Adipocyte (in vitro differentiated cells): ENCODE data around the gene ADGRB2.

Source experiments
- DNase-seq: peaks from one replicate; pipeline ENCODE4 v3.0.0-alpha.2; 2015; ENCODE audit warnings: low read depth
- H3K27me3 ChIP-seq: replicated peaks from 2 replicates; pipeline ENCODE4 v1.7.0; 2013; ENCODE audit warnings: mild to moderate bottlenecking, low read length, moderate library complexity; ENCODE audit not compliant: control insufficient read depth, insufficient read depth
- H3K36me3 ChIP-seq: 2 replicates; pipeline ENCODE4 v1.7.0; 2013; ENCODE audit warnings: low read length, mild to moderate bottlenecking, moderate library complexity; ENCODE audit not compliant: control insufficient read depth, insufficient read depth, severe bottlenecking
- H3K4me1 ChIP-seq: 2 replicates; pipeline ENCODE4 v1.7.0; 2013; ENCODE audit warnings: mild to moderate bottlenecking, low read length, moderate library complexity; ENCODE audit not compliant: control insufficient read depth, insufficient read depth
- H3K4me3 ChIP-seq: 2 replicates; pipeline ENCODE4 v1.7.0; 2013; ENCODE audit warnings: mild to moderate bottlenecking, low read length, moderate library complexity
- H3K9ac ChIP-seq: 2 replicates; pipeline ENCODE4 v1.7.0; 2013; ENCODE audit warnings: mild to moderate bottlenecking, low read length, moderate library complexity
- H3K9me3 ChIP-seq: 2 replicates; pipeline ENCODE4 v1.7.0; 2013; ENCODE audit warnings: mild to moderate bottlenecking, low read length, moderate library complexity; ENCODE audit not compliant: control insufficient read depth

ADGRB2 gene

GRCh38 chr1:31699341-31699891 lies 64.7 kb downstream of the ADGRB2 start:
- Histone ChIP-seq H3K4me1 (peaks cover 45% of the 10 kb centered on the region), H3K36me3 (peaks cover 60% of the 10 kb centered on the region), H3K4me3 (no peak overlapping the region), H3K27me3 (no peaks in the 10 kb centered on the region), H3K9ac (peak overlapping the region; percentile 72), H3K9me3 (no peaks in the 10 kb centered on the region)
- DNase-seq, result no peak

DNA sequence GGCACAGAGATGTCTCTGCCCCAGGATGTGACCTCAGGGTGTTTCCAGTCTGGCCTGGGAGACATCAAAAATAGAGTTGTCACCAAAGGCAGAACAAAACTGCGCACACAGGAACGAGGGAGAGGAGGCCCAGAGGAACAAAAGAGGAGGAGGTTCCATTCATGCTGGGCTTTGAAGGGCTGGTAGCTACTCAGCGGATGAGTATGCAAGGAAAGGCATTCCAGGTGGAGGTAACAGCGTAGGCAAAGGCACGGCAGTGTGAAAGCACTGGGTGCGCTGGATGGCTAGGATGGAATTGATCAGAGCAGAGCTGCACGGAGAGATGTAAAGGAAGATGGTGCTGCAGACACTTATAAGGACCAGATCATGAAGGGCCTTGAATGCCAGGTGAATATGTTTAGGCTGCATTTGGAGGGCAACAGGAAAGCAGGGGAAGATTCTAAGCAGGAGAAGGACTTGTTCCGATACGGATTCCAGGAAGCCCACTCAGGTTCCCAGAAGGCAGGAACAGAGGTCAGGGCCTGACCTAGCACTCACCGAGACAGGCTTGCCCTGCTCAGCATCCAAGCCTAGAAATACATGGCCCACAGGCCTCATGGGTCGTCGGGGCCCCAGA lies 66.7 kb downstream of the ADGRB2 start:
- peaks cover 35% of the 10 kb centered on the region for H3K4me1 ChIP-seq
- no peaks in the 10 kb centered on the region for H3K9me3 ChIP-seq
- H3K9ac ChIP-seq, result no peak overlapping the region
- H3K4me3 ChIP-seq, result no peak overlapping the region
- H3K36me3 ChIP-seq, result peaks cover 79% of the 10 kb centered on the region
- H3K27me3 ChIP-seq, result no peaks in the 10 kb centered on the region
- no peak for DNase-seq

DNA sequence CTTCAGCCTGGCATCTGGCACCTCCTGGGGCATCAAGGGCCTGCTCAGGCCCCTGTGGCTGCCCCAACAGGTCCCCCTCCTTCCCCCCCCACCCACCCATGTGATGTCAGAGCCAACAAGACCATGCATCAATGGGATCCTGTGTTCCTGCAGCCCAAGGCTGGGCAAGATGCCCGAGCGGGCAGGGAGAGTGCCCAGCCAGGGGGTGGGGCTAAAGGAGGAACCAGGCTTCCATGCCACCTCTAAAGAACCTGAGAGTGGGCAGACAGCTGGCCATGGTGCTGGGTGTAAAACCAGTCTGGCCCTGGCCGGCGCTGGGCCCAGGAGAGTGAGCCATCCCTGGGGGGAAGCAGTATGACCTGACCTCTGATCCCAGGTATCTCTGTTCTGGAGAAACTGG lies 67.9 kb downstream of the ADGRB2 start:
- no peak for DNase-seq
- no peak overlapping the region for H3K9ac ChIP-seq
- peaks cover 89% of the 10 kb centered on the region for H3K36me3 ChIP-seq
- no peak overlapping the region for H3K4me3 ChIP-seq
- no peaks in the 10 kb centered on the region for H3K27me3 ChIP-seq
- no peaks in the 10 kb centered on the region for H3K9me3 ChIP-seq
- H3K4me1 ChIP-seq, result peaks cover 23% of the 10 kb centered on the region

DNA sequence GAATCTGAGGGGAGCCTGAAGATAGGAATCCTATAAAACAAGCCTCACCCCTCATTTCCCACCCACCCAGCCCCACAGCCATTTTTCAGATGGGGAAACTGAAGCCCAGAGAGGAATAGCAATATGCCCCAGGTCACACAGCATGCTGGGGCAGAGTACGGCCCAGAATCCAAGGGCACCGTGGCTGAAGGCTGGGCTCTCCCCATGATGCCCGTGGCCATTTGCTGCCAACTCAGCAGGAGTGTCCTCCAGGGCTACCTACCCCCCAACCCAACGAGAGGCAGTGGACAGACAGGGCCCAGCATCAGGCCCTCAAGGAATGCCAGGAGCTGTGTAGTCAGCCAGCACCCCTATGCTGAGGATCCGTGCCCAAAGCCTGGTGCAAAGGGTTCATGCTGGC lies 68.8 kb downstream of the ADGRB2 start:
- no peaks in the 10 kb centered on the region for H3K9me3 ChIP-seq
- DNase-seq, result no peak
- H3K9ac ChIP-seq, result no peak overlapping the region
- no peaks in the 10 kb centered on the region for H3K27me3 ChIP-seq
- H3K4me1 ChIP-seq, result peaks cover 14% of the 10 kb centered on the region
- H3K36me3 ChIP-seq, result peaks cover 94% of the 10 kb centered on the region
- H3K4me3 ChIP-seq, result no peak overlapping the region

GRCh38 chr1:31694964-31695313 lies 69.2 kb downstream of the ADGRB2 start:
- DNase-seq, result no peak
- Histone ChIP-seq H3K9me3 (no peaks in the 10 kb centered on the region), H3K36me3 (peaks cover 94% of the 10 kb centered on the region), H3K27me3 (no peaks in the 10 kb centered on the region), H3K4me1 (peaks cover 14% of the 10 kb centered on the region), H3K9ac (no peak overlapping the region), H3K4me3 (no peak overlapping the region)

DNA sequence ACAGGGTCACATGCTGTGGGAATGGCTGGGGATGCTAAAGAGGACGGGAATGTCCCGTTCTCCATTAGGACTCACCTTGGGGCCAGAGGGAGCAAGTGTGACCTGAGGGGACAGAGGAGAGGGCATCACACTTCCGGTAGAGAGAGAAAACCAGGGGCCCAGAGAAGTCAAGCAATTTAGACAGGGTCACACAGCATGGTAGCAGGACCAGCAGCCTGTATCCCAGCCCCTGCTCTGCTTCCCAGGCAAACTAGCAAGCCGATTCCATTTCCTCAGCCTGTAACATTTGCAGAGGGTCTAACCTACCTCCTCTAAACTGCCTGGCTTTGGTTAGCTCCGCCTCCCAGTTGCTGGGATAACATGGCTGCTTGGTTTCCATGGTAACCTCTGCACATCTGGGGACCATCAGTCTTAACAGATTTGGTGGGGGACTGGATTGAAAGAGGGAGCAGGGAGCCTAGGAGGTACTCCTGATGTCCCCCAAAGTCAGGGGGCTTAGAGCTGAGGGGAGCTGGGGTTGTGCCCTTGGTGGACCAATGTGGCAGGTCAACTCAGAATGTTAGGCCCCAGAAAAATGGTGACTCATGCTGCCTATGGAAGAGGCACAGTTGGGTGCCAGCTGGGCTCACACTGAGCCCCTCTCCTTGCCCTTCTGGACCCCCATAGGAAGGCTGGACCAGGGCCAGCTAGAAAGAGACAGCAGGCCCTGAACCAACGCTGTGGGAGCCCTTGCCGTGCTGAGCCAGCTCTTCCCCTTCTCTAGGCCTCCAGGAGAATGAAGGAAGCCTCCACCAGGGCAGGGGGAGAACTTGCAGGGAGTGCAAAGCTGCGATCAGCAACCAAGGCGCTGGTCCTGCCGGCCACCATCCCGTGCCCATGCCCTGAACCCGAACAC lies 69.8 kb downstream of the ADGRB2 start:
- Histone ChIP-seq H3K4me1 (peaks cover 9% of the 10 kb centered on the region), H3K9me3 (no peaks in the 10 kb centered on the region), H3K27me3 (no peaks in the 10 kb centered on the region), H3K36me3 (peaks cover 94% of the 10 kb centered on the region), H3K9ac (peak overlapping the region; percentile 17), H3K4me3 (no peak overlapping the region)
- no peak for DNase-seq

- H3K4me1 ChIP-seq, result peaks cover 5% of the 10 kb centered on the region
- H3K9ac ChIP-seq, result no peak overlapping the region
- H3K36me3 ChIP-seq, result peaks cover 94% of the 10 kb centered on the region
- DNase-seq, result no peak
- no peaks in the 10 kb centered on the region for H3K9me3 ChIP-seq
- no peaks in the 10 kb centered on the region for H3K27me3 ChIP-seq
- no peak overlapping the region for H3K4me3 ChIP-seq
Measured at GRCh38 chr1:31693231-31693630, 70.9 kb downstream of the ADGRB2 start.

GRCh38 chr1:31691951-31692350 lies 72.2 kb downstream of the ADGRB2 start:
- Histone ChIP-seq H3K4me3 (no peak overlapping the region), H3K4me1 (peaks cover 5% of the 10 kb centered on the region), H3K9ac (no peak overlapping the region), H3K27me3 (no peaks in the 10 kb centered on the region), H3K36me3 (peaks cover 92% of the 10 kb centered on the region), H3K9me3 (no peaks in the 10 kb centered on the region)
- DNase-seq, result no peak

- H3K9ac ChIP-seq, result no peak overlapping the region
- DNase-seq, result no peak
- no peaks in the 10 kb centered on the region for H3K9me3 ChIP-seq
- H3K27me3 ChIP-seq, result no peaks in the 10 kb centered on the region
- H3K36me3 ChIP-seq, result peaks cover 92% of the 10 kb centered on the region
- H3K4me3 ChIP-seq, result no peak overlapping the region
- H3K4me1 ChIP-seq, result peaks cover 5% of the 10 kb centered on the region
Measured at GRCh38 chr1:31691446-31691845, 72.7 kb downstream of the ADGRB2 start.

DNA sequence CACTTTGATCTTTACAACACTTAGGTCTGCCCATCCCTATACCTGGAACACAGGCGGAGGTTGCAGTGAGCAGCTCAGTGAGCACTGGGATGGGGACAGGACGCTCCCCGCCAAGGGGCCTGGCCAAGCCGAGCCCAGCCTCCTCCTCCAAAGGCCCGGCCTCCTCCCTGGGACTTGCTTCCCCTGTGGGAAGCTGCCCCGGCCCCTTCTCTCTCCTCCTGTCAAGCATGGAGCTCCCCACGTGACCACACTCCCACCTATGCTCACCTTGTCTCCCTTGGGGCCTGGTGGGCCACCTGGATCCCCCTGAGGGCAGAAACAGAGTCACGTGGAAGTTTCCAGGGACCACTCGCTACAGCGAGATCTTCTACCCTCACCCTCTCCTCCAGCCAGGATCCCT lies 73.2 kb downstream of the ADGRB2 start:
- no peak for DNase-seq

DNA sequence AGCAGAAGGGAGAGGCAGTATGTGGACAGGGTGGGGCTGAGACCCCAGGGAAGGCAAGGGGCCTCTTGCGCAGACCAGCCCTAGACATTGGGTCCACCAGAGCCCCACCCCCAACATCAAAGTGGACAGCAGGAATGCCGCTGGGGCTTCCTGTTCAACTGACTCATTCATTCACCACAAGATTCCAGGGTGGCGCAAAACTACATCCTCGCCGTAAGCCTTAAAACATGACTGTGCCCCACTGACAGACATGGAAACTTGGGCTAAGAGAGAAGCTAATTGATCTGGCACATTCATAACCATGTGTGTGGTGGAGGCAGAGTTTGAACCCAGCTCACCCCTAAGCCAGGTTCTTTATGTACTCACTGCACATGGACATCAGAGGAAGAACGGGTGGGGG lies 74.3 kb downstream of the ADGRB2 start:
- H3K27me3 ChIP-seq, result no peaks in the 10 kb centered on the region
- H3K9me3 ChIP-seq, result no peaks in the 10 kb centered on the region
- DNase-seq, result peak; percentile 87
- H3K4me3 ChIP-seq, result no peak overlapping the region
- peak overlapping the region; percentile 9 for H3K9ac ChIP-seq
- H3K4me1 ChIP-seq, result peaks cover 5% of the 10 kb centered on the region
- peaks cover 96% of the 10 kb centered on the region for H3K36me3 ChIP-seq

More for the DNA sequence above, 73.2 kb downstream of the ADGRB2 start:
- H3K4me3 ChIP-seq, result no peak overlapping the region
- H3K27me3 ChIP-seq, result no peaks in the 10 kb centered on the region
- H3K9ac ChIP-seq, result no peak overlapping the region
- H3K4me1 ChIP-seq, result peaks cover 5% of the 10 kb centered on the region
- H3K36me3 ChIP-seq, result peaks cover 94% of the 10 kb centered on the region
- H3K9me3 ChIP-seq, result no peaks in the 10 kb centered on the region
